NCI-H187 treated with DMSO at 0.1 percent for 48 hours (cell line): ENCODE data around the gene POLA2.

Experiments
- DNase-seq: peaks from one replicate; lab custom pipeline; 2025; lab: John Stamatoyannopoulos, UW

POLA2 gene

DNA sequence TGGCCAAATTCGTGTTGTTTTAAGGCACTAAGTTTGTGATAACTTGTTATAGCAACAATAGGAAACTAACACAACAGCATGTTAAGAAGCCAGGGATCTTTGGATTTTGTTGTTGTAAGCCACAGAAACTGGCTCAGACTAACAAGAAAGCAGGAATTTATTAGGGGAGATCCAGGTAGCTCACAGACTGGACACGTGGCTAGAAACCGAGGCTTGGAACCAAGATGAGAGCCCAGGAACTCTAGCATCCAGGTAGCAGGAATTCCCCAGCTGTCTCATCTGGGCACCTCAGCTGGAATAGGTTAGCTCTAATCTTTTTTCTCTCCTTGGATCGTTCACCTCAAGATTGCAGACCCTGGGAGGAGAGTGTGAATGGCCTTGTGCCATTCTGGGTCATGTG lies 24.9 kb downstream of the POLA2 start:
- DNase-seq, result no peak

DNA sequence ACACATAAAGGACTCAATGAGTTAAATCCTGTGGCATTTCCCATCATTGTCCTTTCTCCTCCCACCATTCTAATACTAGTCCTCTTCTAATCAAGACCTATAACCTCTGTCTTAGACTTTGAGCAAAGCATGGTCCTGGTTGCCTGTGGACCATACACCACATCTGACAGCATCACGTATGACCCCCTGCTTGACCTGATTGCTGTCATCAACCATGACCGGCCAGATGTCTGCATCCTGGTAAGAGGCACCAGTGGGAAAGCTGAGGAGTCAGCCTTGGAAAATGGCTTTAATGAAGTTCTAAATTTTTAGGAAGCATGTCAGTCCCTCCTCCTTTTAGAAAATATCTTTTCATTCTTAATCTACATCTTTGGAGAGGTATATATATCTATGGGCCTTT lies 25.8 kb downstream of the POLA2 start:
- no peak for DNase-seq

GRCh38 chr11:65288706-65289536 lies 27.2 kb downstream of the POLA2 start:
- DNase-seq, result no peak

GRCh38 chr11:65290448-65291165 lies 28.8 kb downstream of the POLA2 start:
- DNase-seq, result peak; percentile 3

DNA sequence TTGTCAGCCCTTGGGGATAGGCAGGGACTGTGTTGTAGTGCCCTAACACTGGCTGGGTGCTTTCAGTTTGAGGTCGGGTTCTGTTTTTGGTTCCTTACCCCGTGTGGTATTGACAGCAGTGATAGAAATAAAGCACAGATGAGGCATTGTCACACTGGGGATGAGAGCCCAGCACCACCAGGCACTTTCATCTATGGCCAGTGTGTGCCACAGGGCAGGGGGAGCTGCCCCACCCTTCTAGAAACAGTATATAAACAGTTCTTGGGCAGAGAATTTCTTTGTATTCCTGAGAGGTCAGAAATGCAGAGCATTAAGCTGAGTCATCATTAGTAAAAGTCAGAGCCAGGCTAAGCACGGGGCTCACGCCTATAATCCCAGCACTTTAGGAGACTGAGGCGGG lies 29.9 kb downstream of the POLA2 start:
- DNase-seq, result no peak

DNA sequence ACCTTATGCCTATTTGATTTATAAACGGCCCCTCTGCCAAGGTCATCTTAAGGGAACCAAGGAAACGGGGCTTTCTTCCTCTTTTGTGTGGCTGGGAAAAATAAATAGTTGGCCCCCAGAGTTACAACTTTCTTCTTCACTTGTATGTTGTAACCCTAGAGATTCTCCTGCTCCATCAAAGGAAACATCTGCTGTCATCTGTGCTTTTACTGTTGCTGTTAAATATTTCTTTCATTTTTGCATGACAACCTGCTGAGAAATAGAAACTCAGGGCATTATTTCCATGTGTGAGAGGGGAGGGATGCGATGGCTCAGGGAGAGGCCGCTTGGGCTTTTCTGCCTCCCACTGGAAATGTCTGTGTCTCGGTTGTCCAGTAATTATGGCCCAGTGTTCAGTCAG lies 31.1 kb downstream of the POLA2 start:
- DNase-seq, result no peak

GRCh38 chr11:65293909-65294381 lies 32.2 kb downstream of the POLA2 start:
- no peak for DNase-seq

DNA sequence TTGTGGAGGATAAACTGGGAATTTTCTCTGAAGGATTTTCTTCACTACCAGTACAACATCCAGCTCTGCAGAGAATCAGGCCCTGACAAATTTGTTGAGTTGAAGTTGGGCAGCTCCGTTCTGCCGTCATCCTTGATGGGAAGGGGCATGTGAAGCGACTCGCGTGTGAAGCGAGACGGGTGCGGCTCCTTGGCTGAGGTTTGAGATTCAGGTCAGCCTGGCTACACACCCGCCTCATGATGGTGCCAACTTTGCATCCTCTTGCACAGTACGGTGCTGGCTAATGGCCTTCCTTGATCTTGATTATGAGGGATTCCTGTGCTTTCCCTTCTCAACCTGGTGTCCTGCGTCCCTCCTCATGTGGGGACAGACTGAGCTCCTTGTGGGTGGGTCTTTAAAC lies 33.2 kb downstream of the POLA2 start:
- DNase-seq, result no peak

GRCh38 chr11:65295571-65296341 lies 34.0 kb downstream of the POLA2 start:
- DNase-seq, result no peak

GRCh38 chr11:65297026-65297672 lies 35.4 kb downstream of the POLA2 start:
- no peak for DNase-seq

DNA sequence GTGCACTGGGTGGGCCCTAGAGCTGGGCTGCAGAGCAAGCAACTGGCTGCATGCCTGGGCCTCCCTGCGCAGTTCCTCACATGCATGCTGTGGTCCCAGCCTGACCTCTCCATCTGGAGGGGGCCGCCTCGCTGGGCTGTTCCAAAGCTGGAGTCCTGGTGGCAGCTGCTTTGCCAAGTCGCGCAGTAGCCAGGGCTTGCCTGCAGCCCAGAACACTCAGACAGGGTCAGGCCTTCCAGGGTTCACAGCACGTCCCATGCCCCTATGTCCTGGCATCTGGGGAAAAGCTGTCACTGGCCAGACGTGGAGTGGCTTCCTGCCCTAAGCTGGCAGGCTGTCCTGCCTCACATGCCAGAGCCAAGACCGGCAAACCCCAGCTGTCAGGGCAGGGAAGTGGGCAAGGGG lies 36.4 kb downstream of the POLA2 start:
- no peak for DNase-seq

DNA sequence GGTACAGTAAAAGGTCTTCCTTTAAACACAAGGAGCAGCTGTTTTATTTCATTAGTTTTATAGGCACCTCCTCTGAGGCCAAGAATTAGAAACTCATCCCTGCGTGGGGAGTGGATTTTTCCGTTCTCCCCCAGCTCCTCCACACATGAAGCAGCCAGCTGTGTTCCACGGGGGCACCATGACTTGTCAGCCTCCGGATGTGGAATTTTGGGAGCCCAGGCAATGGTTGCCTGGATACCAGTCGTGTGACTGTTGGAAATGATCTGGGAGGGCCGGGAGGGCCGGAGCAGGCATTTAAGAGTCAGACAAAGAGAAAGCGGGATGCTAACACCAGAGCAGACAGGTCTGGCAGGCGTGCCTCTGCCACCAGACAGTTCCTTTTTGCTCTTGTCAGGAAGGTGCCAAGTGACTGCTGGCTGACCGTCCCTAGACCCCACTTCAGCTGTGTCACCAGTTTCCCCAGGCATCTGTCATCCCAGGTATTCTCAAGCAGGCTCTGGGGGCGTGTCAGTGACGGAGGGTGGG lies 37.0 kb downstream of the POLA2 start:
- DNase-seq, result no peak

DNA sequence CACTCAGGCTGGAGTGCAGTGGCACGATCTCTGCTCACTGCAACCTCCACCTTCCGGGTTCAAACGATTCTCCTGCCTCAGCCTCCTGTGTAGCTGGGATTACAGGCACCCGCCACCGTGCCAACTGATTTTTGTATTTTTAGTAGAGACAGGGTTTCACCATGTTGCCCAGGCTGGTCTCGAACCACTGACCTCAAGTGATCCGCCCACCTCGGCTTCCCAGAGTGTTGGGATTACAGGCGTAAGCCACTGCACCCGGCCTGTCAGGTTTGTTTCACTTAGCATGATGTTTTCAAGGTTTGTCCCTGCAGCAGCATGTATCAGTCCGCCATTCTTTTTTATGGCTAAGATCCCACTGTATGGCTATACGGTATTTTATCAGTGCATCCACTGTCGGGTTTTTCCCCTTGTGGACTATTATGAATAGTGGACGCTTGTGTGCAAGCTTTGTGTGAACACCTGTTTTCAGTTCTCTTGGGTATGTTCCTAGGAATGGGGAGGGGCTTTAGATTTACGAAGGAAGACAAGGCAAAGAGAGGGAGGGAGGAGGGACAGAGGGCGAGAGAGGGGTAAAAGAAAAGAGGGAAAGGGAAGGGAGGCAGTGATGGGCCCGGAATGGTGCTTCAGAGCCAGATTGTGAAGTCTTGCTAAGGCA lies 39.0 kb downstream of the POLA2 start:
- no peak for DNase-seq

GRCh38 chr11:65301491-65302329 lies 39.9 kb downstream of the POLA2 start:
- no peak for DNase-seq

GRCh38 chr11:65303555-65303954 lies 41.8 kb downstream of the POLA2 start:
- no peak for DNase-seq

- no peak for DNase-seq
Measured at GRCh38 chr11:65304110-65304509, 42.3 kb downstream of the POLA2 start.

- no peak for DNase-seq
Measured at GRCh38 chr11:65304613-65305012, 42.9 kb downstream of the POLA2 start.

- DNase-seq, result no peak
Measured at GRCh38 chr11:65305501-65306268, 43.9 kb downstream of the POLA2 start.
